A549 (cell line): ENCODE results near the gene NHSL1. TPM values are rescaled to one million over a fixed set of nuclear protein-coding genes. Genes with fewer than 3 reads are reported as not detected.

ENCODE experiments used
- ATAC-seq, 2 experiments: fragments of 200-7000 bp in 1 of 2; fragments of >200 bp in 1 of 2; cut with Nextera tagmentation in 1 of 2; cut with Tn5 transposase in 1 of 2; 3 replicates each; pipeline versions ENCODE4 v1.8.0 to v1.9.1; 2018 to 2020; ENCODE audit warnings: mild to moderate bottlenecking in 1 of 2, moderate library complexity in 1 of 2
- CTCF ChIA-PET: fragments of 300-600 bp; sonication (Branson Sonifier 250); formaldehyde crosslinking; extraction: SDS; loops from one replicate; lab custom pipeline; 2021; ENCODE audit warnings: antibody characterized with exemption, inconsistent platforms; lab: Yijun Ruan, JAX
- POLR2A ChIA-PET: fragments of 350-600 bp; formaldehyde crosslinking; extraction: SDS; loops from one replicate; lab custom pipeline; 2021; ENCODE audit warnings: antibody characterized with exemption, inconsistent platforms; lab: Yijun Ruan, JAX
- DNase-seq, 2 experiments: peaks; one replicate each; pipeline versions ENCODE4 v3.0.0 to v3.0.0-alpha.2; 2011 to 2016; ENCODE audit warnings: low read depth in 1 of 2, low spot score in 1 of 2
- FAIRE-seq: peaks from 2 replicates; lab custom pipeline; 2011; peaks lifted over from hg19 to GRCh38; lab: Jason Lieb, UNC
- H3K27ac ChIP-seq, 2 experiments: fragments of >200 bp; sonication (Bioruptor Twin); formaldehyde crosslinking; 3 replicates each; pipeline ENCODE4 v1.5.1; 2016 to 2017
- H3K4me1 ChIP-seq: fragments of >200 bp; sonication (Bioruptor Twin); formaldehyde crosslinking; 3 replicates; pipeline ENCODE4 v1.6.1; 2016
- H3K4me2 ChIP-seq: fragments of >200 bp; sonication (Bioruptor Twin); formaldehyde crosslinking; 3 replicates; pipeline ENCODE4 v1.6.1; 2016
- H3K4me3 ChIP-seq: fragments of >200 bp; sonication (Bioruptor Twin); formaldehyde crosslinking; 3 replicates; pipeline ENCODE4 v1.5.1; 2016
- H3K9me3 ChIP-seq: fragments of >200 bp; sonication (Bioruptor Twin); formaldehyde crosslinking; 3 replicates; pipeline ENCODE4 v1.6.1; 2016
- CEBPB ChIP-seq, 2 experiments: fragments of >200 bp in 1 of 2; sonication (Bioruptor Twin) in 1 of 2; formaldehyde crosslinking in 1 of 2; IDR thresholded peaks; 2 replicates each; pipeline ENCODE4 v1.6.1; 2012 to 2016
- ESRRA ChIP-seq: fragments of 150-350 bp; IDR thresholded peaks from 2 replicates; pipeline ENCODE4 v1.6.1; 2014; ENCODE audit warnings: mild to moderate bottlenecking, low read length, borderline replicate concordance
- GATA3 ChIP-seq: IDR thresholded peaks from 2 replicates; pipeline ENCODE4 v1.6.1; 2012; ENCODE audit warnings: borderline replicate concordance
- HDAC2 ChIP-seq: fragments of 200-600 bp; sonication (generic); IDR thresholded peaks from 2 replicates; pipeline ENCODE4 v1.6.1; 2016
- HOXA7 ChIP-seq: fragments of 250-450 bp; sonication (Bioruptor Pico); IDR thresholded peaks from 2 replicates; pipeline ENCODE4 v1.5.0; 2020; ENCODE audit warnings: mild to moderate bottlenecking, moderate library complexity
- HOXB13 ChIP-seq: fragments of 250-450 bp; sonication (Bioruptor Pico); IDR thresholded peaks from 2 replicates; pipeline ENCODE4 v1.5.0; 2020; ENCODE audit warnings: low read depth, mild to moderate bottlenecking, moderate library complexity
- HOXB5 ChIP-seq: fragments of 250-450 bp; sonication (Bioruptor Pico); IDR thresholded peaks from 2 replicates; pipeline ENCODE4 v1.5.0; 2020; ENCODE audit warnings: mild to moderate bottlenecking, moderate library complexity
- KDM1A ChIP-seq: fragments of 200-600 bp; sonication (generic); IDR thresholded peaks from 2 replicates; pipeline ENCODE4 v1.6.1; 2016; ENCODE audit warnings: low read depth, mild to moderate bottlenecking
- MAFK ChIP-seq: fragments of 450-650 bp; IDR thresholded peaks from 2 replicates; pipeline ENCODE4 v1.6.1; 2014; ENCODE audit not compliant: partially characterized antibody
- NPAS2 ChIP-seq: fragments of 250-450 bp; sonication (Bioruptor Pico); IDR thresholded peaks from 2 replicates; pipeline ENCODE4 v1.8.0; 2022; ENCODE audit warnings: mild to moderate bottlenecking, moderate library complexity, borderline replicate concordance
- NR3C1 ChIP-seq: fragments of >200 bp; sonication (Bioruptor Twin); formaldehyde crosslinking; IDR thresholded peaks from 3 replicates; pipeline ENCODE4 v1.6.1; 2017
- PHF8 ChIP-seq: fragments of 200-600 bp; sonication (generic); IDR thresholded peaks from 2 replicates; pipeline ENCODE4 v1.6.1; 2016; ENCODE audit warnings: low read depth, mild to moderate bottlenecking, antibody characterized with exemption, moderate library complexity, borderline replicate concordance
- RAD21 ChIP-seq, 2 experiments: fragments of >200 bp in 1 of 2; sonication (Bioruptor Twin) in 1 of 2; formaldehyde crosslinking in 1 of 2; IDR thresholded peaks in 1 of 2; conservative IDR thresholded peaks in 1 of 2; 2 replicates in 1 of 2; 3 replicates in 1 of 2; pipeline ENCODE4 v1.6.1; 2012 to 2018; ENCODE audit warnings: inconsistent platforms in 1 of 2
- RCOR1 ChIP-seq: fragments of 150-350 bp; IDR thresholded peaks from 2 replicates; pipeline ENCODE4 v1.6.1; 2014; ENCODE audit warnings: antibody characterized with exemption, low read length, low read depth
- ZFP36 ChIP-seq: fragments of 450-650 bp; IDR thresholded peaks from 2 replicates; pipeline ENCODE4 v1.6.1; 2014; ENCODE audit warnings: borderline replicate concordance; ENCODE audit not compliant: partially characterized antibody
- ZNF302 ChIP-seq: fragments of 250-450 bp; sonication (Bioruptor Pico); IDR thresholded peaks from 2 replicates; pipeline ENCODE4 v1.9.0; 2021; ENCODE audit warnings: inconsistent platforms, mild to moderate bottlenecking, moderate library complexity
- WGBS: methylation state at CpG from one replicate; pipeline ENCODE4 v1.1.6; 2017; ENCODE audit errors: missing lambda C conversion rate; 5-methylcytosine and 5-hydroxymethylcytosine counted together
- polyA plus RNA-seq, 4 experiments: library from polyadenylated mRNA; depleted of rRNA in 3 of 4; stranded (reverse); fragments of >200 nt; fragmentation: RNase III in 1 of 4; extraction: RNeasy Plus Mini Kit Qiagen cat#74134 plus additional on column Dnase treatment in 1 of 4; gene quantifications; 2 replicates in 3 of 4; 3 replicates in 1 of 4; pipeline ENCODE4 v1.2.3, GENCODE V29; 2011 to 2017
- TF ChIP-seq, protein P1 (sequence below): IDR thresholded peaks from 2 replicates; pipeline ENCODE4 v1.6.1; 2012
- TF ChIP-seq, protein P2 (sequence below): fragments of 150-350 bp; IDR thresholded peaks from 2 replicates; pipeline ENCODE4 v1.6.1; 2014; ENCODE audit warnings: low read depth, mild to moderate bottlenecking, low read length

Gene NHSL1
- polyA plus RNA-seq, 2 of the 4 experiments (the other 2 are of a cell fraction), result 1.6 to 2.8 TPM

DNA sequence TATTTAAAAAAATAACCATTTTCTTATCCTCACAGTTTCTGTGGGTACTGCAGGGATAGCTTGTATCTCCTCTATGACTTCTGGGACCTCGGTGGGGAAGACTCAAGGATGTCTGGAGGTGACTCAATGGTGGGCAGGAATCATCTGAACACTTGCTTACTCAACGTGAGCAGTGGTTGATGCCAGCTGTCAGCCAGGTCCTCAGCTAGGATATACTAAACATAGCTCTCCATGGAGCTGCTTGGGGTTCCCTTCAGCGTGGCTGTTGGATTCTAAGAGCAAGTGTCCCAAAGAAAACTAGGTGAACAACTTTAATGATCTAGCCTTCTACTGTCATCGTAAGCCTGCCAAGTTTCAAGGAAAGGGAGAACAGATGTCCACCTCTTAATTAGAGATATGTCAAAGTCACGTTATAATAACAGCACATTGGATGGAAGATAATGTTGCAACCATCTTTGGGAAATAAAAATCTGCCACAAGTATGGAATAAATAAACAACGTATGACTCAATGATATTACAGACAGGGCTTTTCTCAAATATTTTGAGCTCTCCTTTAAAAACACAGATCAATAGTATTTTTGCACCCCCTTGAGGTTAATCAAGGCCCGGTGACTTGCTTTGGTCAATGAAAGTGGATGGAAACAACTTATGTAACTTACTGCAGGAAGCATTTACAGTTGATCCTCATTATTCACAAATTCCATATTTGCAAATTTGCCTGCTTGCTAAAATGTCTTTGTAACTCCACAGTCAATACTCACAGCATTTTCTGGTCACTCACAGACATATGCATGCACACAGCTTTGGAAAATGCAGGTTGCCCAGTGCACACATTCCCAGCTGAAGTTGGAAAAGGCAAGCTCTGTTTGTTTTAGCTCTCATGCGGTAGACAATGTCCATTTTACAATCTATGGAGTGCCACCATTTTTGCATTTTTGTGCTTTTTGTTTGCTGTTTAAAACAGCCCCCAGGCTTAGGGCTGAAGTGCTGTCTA is 101.9 kb downstream of the NHSL1 start:
- Histone ChIP-seq H3K4me3 (no peak overlapping the region), H3K27ac (no peak overlapping the region), H3K4me2 (no peak overlapping the region), H3K4me1 (no peaks in the 10 kb centered on the region), H3K9me3 (no peaks in the 10 kb centered on the region)
- FAIRE-seq, result no peak
- CTCF ChIA-PET, result interaction anchor here (0.5 to 1.2 kb wide), 3 partner anchors 10 to 1327 kb away, joined by 3 read pairs; no protein-coding TSS in a partner anchor
- TF ChIP-seq HDAC2, result no peak
- TF ChIP-seq RCOR1, result no peak
- POLR2A ChIA-PET, result no interaction called here
- WGBS, result 59% methylated on average over 8 of the region's 8 CpGs
- ATAC-seq, result no peak
- DNase-seq, result no peak

DNA sequence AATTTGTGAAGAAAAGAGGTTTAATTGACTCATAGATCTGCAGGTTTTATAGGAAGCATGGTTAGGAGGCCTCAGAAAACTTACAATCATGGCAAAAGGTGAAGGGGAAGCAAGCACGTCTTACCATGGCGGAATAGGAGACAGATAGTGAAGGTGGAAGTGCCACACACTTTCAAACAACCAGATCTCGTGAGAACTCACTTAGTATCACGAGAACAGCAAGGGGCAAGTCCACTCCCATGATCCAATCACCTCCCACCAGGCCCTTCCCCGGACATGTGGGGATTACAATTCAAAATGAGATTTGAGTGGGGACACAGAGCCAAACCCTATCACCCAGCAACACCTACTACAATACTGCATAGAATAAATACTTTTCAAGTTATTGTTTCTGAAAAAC is 102.6 kb downstream of the NHSL1 start:
- Histone ChIP-seq H3K4me2 (no peak overlapping the region), H3K4me3 (no peak overlapping the region), H3K9me3 (no peaks in the 10 kb centered on the region), H3K4me1 (no peaks in the 10 kb centered on the region), H3K27ac (no peak overlapping the region)
- CTCF ChIA-PET, result interaction anchor here (1.2 kb wide), 1 partner anchor 124 kb away, joined by 3 read pairs; no protein-coding TSS in a partner anchor
- 44% methylated on average over 5 of the region's 5 CpGs for WGBS
- POLR2A ChIA-PET, result no interaction called here
- ATAC-seq, result no peak
- no peak for TF ChIP-seq CEBPB (IDR thresholded peaks at IDR 0.05)
- TF ChIP-seq NPAS2, result no peak
- no peak for TF ChIP-seq ZFP36
- no peak for TF ChIP-seq PHF8
- TF ChIP-seq ESRRA, result no peak
- no peak for TF ChIP-seq RAD21 (conservative IDR thresholded peaks at IDR 0.05 in 1 of 2, IDR thresholded peaks at IDR 0.05 in 1 of 2)
- TF ChIP-seq, all 56 proteins: peak for 0
- FAIRE-seq, result no peak
- DNase-seq, result no peak

DNA sequence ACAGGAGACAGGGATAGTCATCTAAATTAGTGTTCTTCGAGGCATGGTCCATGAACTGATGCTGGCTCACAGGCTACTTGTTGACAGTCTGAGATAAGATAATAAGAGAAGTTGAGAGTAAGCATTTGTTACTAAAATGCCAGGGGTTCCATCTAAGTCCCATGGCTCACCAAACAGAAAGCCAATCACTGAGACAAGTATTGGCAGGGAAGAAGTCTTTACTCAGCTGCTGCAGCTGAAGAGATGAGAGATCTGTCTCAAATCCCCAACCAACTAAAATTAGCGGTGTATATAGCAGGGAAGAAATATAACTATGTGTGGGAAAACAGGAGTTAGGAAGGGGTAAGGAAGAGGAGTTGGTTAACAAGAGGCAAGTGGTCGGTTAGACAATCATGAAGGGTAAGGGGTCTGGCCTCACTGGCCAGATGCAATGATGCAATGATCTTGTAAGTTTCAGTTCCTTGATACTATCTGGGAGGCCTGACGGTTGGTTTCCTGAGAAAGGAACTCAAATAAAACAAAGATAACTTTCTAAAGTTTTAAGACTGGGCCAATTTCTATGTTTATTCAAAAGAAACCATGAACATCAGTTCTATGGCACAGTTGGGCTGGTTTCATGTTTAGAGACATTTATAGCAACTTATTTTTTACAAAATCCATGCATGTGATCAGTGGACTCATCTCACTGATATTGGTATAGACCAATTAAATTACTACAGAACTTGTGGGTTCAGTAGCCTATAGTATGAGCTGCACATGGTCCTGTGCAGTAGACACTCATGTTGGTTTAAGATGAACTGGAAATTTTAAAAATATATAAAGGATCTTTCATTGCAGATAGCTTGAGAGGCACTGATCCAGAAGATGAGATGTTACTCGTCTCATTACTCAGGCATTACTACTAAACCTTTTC is 105.2 kb downstream of the NHSL1 start:
- ChIA-PET CTCF (interaction anchor here (0.8 to 1.7 kb wide), 3 partner anchors 9 to 354 kb away, joined by 3 to 8 read pairs (median 3); partner anchors contain the start of gene HEBP2), POLR2A (no interaction called here)
- Histone ChIP-seq H3K4me3 (no peak overlapping the region), H3K27ac (no peak overlapping the region), H3K9me3 (no peaks in the 10 kb centered on the region), H3K4me2 (no peak overlapping the region), H3K4me1 (no peaks in the 10 kb centered on the region)
- TF ChIP-seq HOXB13 (CRISPR knock-in tag), result no peak
- no peak for TF ChIP-seq KDM1A
- TF ChIP-seq GATA3, result no peak
- TF ChIP-seq ESRRA, result no peak
- TF ChIP-seq RAD21 (conservative IDR thresholded peaks at IDR 0.05 in 1 of 2, IDR thresholded peaks at IDR 0.05 in 1 of 2), result no peak
- no peak for TF ChIP-seq NR3C1
- no peak for TF ChIP-seq HDAC2
- TF ChIP-seq, protein P1, sequence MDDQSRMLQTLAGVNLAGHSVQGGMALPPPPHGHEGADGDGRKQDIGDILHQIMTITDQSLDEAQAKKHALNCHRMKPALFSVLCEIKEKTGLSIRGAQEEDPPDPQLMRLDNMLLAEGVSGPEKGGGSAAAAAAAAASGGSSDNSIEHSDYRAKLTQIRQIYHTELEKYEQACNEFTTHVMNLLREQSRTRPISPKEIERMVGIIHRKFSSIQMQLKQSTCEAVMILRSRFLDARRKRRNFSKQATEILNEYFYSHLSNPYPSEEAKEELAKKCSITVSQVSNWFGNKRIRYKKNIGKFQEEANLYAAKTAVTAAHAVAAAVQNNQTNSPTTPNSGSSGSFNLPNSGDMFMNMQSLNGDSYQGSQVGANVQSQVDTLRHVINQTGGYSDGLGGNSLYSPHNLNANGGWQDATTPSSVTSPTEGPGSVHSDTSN, result no peak
- TF ChIP-seq, protein P2, sequence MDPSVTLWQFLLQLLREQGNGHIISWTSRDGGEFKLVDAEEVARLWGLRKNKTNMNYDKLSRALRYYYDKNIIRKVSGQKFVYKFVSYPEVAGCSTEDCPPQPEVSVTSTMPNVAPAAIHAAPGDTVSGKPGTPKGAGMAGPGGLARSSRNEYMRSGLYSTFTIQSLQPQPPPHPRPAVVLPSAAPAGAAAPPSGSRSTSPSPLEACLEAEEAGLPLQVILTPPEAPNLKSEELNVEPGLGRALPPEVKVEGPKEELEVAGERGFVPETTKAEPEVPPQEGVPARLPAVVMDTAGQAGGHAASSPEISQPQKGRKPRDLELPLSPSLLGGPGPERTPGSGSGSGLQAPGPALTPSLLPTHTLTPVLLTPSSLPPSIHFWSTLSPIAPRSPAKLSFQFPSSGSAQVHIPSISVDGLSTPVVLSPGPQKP, result no peak
- no peak for TF ChIP-seq ZNF302
- TF ChIP-seq MAFK, result no peak
- TF ChIP-seq HOXA7 (CRISPR knock-in tag), result no peak
- no peak for TF ChIP-seq HOXB5 (CRISPR knock-in tag)
- no peak for ATAC-seq
- DNase-seq, result no peak
- WGBS, result 49% methylated on average over 5 of the region's 5 CpGs
- no peak for FAIRE-seq
